OCI-LY1 (cell line): Measurements from ENCODE around the gene KCNMA1.

ENCODE experiments used
- EZH2 ChIP-seq: fragments of 200-600 bp; sonication (generic), shearing (Covaris generic); IDR thresholded peaks from 2 replicates; pipeline ENCODE4 v1.8.0; 2017; ENCODE audit warnings: borderline replicate concordance, mixed run types, mild to moderate bottlenecking, antibody characterized with exemption, low read length, moderate library complexity, mixed read lengths
- TF ChIP-seq, protein P1 (sequence below): fragments of 200-600 bp; sonication (generic), shearing (Covaris generic); IDR thresholded peaks from 2 replicates; pipeline ENCODE4 v1.5.1; 2017; ENCODE audit warnings: mild to moderate bottlenecking, antibody characterized with exemption, low read length, moderate library complexity, mixed read lengths

DNA sequence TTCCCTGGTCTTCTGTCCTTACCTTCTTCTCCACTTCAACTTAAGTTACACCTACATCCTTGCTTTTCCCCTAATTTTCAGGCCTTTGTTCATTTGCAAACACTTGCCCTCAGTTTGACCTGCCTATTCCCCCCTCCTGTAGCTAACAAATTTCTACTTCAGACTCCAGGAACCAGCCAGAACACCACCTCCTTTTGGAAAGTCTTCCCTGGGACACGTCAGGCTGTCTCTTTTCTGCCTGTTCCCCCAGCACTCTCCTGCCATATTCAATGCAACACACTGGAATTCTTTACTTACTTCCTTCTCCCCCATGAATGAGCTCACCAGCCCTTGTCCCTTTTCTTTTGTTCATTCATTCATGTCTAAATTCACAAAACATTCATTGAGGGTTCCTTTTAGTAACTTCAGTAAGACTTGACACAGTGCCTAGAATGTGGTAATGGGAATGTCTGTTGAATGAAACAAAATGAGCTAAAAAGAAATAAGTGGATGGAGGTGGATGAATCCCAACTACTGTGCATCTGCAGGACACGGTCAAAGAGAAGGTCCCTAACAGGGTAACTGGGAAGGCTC is 478.0 kb downstream of the KCNMA1 start:
- TF ChIP-seq, protein P1, sequence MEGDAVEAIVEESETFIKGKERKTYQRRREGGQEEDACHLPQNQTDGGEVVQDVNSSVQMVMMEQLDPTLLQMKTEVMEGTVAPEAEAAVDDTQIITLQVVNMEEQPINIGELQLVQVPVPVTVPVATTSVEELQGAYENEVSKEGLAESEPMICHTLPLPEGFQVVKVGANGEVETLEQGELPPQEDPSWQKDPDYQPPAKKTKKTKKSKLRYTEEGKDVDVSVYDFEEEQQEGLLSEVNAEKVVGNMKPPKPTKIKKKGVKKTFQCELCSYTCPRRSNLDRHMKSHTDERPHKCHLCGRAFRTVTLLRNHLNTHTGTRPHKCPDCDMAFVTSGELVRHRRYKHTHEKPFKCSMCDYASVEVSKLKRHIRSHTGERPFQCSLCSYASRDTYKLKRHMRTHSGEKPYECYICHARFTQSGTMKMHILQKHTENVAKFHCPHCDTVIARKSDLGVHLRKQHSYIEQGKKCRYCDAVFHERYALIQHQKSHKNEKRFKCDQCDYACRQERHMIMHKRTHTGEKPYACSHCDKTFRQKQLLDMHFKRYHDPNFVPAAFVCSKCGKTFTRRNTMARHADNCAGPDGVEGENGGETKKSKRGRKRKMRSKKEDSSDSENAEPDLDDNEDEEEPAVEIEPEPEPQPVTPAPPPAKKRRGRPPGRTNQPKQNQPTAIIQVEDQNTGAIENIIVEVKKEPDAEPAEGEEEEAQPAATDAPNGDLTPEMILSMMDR, result no peak
- TF ChIP-seq EZH2, result no peak
